ENCODE data around the gene PCP4L1.

GRCh38 chr1:161297415-161297814 lies 38.9 kb downstream of the PCP4L1 start:
- no peak for TF ChIP-seq TCF7L2 (IDR thresholded peaks at IDR 0.05; ENCODE audit: borderline replicate concordance, extremely low read depth, insufficient read depth, insufficient read length)
- no peak for TF ChIP-seq EZH2 (IDR thresholded peaks at IDR 0.05)
- TF ChIP-seq CTCF (IDR thresholded peaks at IDR 0.05 in 2 of 3, conservative IDR thresholded peaks at IDR 0.05 in 1 of 3; ENCODE audit: borderline replicate concordance in 1 of 3, insufficient read depth in 1 of 3, low read depth in 2 of 3, low read length in 2 of 3): no peak
- no peak for TF ChIP-seq SIN3A (IDR thresholded peaks at IDR 0.05; ENCODE audit: low read depth)
- TF ChIP-seq ZFX (IDR thresholded peaks at IDR 0.05): no peak
- no peak for TF ChIP-seq CBX3 (IDR thresholded peaks at IDR 0.05; ENCODE audit: low read depth)
- TF ChIP-seq YY1 (IDR thresholded peaks at IDR 0.05; ENCODE audit: extremely low read depth, insufficient replicate concordance, low read depth, low read length): no peak
- no peak for TF ChIP-seq ATF3 (IDR thresholded peaks at IDR 0.05)
- no peak for TF ChIP-seq POLR2A (IDR thresholded peaks at IDR 0.05; ENCODE audit: borderline replicate concordance, extremely low read depth, insufficient read depth, insufficient read length)

Data from HCT116 (cell line).